HFF-Myc (cell line): Measurements from ENCODE around the gene CES3.

Experiments
- DNase-seq: peaks from one replicate; pipeline ENCODE4 v3.0.0-alpha.2; 2011; ENCODE audit warnings: low read depth; ENCODE audit errors: extremely low read depth
- H3K4me3 ChIP-seq: replicated peaks from 2 replicates; pipeline ENCODE4 v1.5.1; 2011; ENCODE audit warnings: low read depth, mild to moderate bottlenecking, control low read depth, low read length
- TF ChIP-seq, protein P1 (sequence below): IDR thresholded peaks from 2 replicates; pipeline ENCODE4 v1.5.1; 2012; ENCODE audit warnings: mild to moderate bottlenecking, low read depth, low read length, control low read depth; ENCODE audit errors: missing control alignments

Gene CES3

DNA sequence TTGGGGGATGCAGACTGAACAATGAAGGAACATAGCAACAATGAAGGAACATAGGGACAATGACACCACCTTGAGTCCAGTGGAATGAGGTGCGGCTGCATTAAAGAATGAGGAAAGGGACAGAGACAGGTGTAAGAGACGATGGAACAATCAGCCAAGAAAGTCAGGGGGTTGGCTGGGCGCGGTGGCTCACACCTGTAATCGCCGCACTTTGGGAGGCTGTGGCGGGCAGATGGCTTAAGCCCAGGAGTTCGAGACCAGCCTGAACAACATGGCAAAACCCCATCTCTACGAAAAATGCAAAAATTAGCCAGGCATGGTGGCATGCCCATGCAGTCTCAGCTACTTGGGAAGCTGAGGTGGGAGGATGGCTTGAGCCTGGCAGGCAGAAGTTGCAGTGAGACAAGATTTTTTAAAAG, 54.3 kb downstream of the CES3 start:
- DNase-seq: no peak
- TF ChIP-seq, protein P1, sequence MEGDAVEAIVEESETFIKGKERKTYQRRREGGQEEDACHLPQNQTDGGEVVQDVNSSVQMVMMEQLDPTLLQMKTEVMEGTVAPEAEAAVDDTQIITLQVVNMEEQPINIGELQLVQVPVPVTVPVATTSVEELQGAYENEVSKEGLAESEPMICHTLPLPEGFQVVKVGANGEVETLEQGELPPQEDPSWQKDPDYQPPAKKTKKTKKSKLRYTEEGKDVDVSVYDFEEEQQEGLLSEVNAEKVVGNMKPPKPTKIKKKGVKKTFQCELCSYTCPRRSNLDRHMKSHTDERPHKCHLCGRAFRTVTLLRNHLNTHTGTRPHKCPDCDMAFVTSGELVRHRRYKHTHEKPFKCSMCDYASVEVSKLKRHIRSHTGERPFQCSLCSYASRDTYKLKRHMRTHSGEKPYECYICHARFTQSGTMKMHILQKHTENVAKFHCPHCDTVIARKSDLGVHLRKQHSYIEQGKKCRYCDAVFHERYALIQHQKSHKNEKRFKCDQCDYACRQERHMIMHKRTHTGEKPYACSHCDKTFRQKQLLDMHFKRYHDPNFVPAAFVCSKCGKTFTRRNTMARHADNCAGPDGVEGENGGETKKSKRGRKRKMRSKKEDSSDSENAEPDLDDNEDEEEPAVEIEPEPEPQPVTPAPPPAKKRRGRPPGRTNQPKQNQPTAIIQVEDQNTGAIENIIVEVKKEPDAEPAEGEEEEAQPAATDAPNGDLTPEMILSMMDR: no peak
- H3K4me3 ChIP-seq: no peak overlapping the region

DNA sequence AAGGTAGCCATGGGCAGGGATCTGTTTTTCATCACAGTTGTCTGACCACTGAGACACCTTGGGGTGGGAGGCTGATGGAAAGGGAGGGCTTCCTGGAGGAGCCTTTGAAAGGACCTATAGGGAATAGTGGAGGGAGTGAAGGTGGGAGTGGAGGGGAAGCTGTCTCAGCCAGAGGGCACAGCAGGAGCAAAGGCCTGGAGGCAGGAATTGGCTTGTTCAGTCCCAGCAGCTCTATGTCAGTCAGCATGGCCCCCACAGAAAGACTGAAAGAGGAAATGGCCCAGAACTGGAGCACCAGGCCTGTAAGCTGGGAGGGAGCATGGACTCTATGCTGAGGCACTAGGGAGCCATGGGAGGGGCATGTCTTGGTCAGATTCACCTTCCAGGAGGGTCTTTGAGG, 55.1 kb downstream of the CES3 start:
- TF ChIP-seq, protein P1: no peak
- no peak for DNase-seq
- no peak overlapping the region for H3K4me3 ChIP-seq

DNA sequence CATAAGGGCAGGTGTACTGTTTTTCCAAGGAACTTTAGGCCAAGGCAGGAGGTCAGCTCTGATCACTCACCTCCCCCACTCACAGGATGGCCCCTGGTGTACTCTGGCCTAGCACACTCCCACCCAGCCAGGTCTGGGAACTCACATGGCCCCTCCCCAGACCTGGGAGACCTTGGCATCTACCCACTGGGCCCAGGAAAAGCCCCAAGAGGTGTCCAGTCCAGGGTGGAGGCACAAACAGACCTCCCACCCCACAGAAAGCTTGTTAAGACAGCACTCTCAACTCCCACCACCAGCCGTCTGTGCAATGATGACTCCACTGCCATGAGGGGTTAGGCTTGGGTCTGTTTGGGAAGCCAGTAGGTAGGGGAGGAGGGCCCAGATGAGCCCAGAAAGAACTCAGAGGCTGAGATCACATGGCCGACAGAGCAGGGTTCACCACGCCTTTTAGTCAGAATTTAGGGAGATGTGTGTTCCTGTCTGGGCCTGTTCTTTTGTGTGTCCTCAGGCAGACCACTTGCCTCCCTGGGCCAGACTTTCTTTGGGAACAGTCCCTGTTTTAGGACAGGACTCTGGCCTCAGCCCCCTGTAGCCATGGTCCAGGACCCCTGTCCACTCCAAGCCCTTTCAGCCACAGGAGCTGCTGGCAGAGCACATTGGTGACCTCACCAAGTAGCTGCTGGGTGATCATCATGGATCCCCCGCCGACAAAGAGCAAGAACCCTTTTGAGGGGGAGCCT, 55.8 kb downstream of the CES3 start:
- DNase-seq: no peak
- TF ChIP-seq, protein P1: no peak
- H3K4me3 ChIP-seq: no peak overlapping the region

DNA sequence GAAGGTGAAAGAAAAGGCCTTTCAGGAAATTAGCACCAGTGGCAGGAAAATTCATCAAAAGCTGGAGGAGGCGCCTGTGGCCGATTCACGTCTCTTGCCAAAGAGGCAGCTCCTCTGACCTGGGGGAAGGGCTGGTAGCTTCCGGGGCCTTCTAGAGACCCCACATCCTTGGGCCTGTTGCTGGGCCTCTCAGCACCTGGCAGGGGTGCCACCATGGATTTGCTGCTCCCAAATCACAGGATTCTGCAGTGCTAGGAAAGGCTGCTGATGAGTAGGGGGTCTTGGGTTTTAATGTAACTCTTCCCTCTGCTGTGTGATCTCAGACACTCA, 56.3 kb downstream of the CES3 start:
- H3K4me3 ChIP-seq: no peak overlapping the region
- TF ChIP-seq, protein P1: no peak
- no peak for DNase-seq

DNA sequence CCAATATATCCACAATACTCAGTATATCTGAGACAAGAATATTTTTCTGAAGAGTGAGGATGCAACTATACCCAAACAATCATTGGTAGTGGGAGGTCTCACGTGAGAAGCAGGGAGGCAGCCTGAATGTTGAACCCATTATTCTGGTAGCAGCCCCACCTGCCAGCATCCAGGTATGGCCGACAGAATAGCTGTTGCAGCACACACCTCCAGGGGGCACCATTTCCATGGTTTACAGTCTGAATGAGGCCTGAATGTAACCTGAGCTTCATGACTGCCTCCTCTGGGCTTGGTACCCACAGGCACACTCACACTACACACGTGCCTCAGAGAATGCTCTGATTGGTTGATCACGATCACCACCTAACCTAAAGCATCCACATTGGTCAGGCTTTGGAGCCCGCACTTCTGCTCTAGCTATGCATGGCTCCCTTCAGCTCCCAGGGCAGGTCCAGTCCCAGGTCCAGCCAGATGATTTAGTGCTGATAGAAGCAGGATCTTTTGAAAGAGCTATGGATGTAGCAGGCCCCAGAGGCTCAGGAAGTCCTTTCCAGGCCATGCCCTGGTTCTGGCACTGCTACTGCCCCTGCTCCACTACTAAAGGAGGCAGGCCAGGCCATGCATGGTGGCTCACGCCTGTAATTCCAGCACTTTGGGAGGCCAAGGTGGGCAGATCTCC, 56.9 kb downstream of the CES3 start:
- TF ChIP-seq, protein P1: peak; percentile 87
- peak; percentile 96 for DNase-seq
- no peak overlapping the region for H3K4me3 ChIP-seq

DNA sequence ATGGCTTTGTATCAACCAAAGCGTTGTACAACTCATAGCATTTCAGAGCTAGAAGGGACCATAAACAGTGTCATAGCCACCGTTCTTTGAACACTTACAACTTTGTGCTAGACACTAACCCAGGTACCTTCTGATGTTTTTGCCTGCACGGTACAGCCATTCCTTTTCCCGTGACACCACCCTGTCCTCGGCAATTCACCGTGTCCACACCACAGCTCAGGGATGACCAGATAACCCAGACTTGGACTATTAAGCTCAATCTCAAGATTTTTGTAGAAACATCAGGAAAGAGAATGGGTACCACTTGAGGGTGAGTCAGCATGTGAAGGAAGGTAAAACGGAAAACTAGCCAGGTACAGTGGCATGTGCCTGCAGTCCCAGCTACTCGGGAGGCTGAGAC, 58.1 kb downstream of the CES3 start:
- no peak for DNase-seq
- TF ChIP-seq, protein P1: no peak
- H3K4me3 ChIP-seq: no peak overlapping the region
